ENCODE results near the gene ZNF575. TPM values are rescaled to one million over a fixed set of nuclear protein-coding genes. Genes with fewer than 3 reads are reported as not detected.

ZNF575 gene
- total RNA-seq, 1 experiment from 2014 or later = 0.13 TPM

DNA sequence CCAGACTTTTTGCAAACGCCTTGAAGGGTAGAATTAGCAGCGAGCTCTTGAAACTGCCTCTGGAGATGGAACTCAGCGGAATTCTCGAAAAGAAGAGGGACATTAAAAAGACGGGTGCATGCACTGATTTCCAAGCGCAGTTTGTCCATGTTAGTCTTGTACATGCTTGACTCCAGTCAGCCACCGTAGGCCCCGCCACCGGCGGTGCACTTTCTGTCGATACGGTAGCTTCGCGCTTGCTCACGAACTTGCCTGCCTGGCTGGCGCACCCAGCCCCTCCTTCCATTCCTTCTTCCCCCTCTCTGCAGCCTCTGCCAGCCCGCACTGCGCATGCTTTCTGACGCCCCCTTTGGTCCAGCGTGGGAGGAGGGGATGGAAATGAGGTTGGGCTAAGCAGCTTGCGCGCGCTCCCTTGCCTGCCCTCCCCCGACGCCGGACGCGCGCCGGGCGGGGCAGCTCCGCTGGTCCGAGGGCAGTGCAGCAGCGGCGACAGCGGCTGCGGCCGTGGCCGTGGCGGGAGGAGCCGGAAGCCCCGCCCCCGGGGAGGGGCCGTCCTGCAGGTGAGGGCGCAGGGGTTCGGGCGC, at the start of gene ZNF575 (continued):
- TF ChIP-seq, protein P1, sequence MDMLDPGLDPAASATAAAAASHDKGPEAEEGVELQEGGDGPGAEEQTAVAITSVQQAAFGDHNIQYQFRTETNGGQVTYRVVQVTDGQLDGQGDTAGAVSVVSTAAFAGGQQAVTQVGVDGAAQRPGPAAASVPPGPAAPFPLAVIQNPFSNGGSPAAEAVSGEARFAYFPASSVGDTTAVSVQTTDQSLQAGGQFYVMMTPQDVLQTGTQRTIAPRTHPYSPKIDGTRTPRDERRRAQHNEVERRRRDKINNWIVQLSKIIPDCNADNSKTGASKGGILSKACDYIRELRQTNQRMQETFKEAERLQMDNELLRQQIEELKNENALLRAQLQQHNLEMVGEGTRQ (CRISPR knock-in tag; IDR thresholded peaks at IDR 0.05) = no peak
- TF ChIP-seq GRHL2 (CRISPR knock-in tag; IDR thresholded peaks at IDR 0.05; ENCODE audit: insufficient replicate concordance, severe bottlenecking) = no peak
- no peak for TF ChIP-seq ZNF416 (CRISPR knock-in tag; IDR thresholded peaks at IDR 0.05)
- TF ChIP-seq MYBL2 (CRISPR knock-in tag; IDR thresholded peaks at IDR 0.05) = no peak
- no peak for TF ChIP-seq MXD4 (CRISPR knock-in tag; IDR thresholded peaks at IDR 0.05; ENCODE audit: borderline replicate concordance)
- TF ChIP-seq, protein P2, sequence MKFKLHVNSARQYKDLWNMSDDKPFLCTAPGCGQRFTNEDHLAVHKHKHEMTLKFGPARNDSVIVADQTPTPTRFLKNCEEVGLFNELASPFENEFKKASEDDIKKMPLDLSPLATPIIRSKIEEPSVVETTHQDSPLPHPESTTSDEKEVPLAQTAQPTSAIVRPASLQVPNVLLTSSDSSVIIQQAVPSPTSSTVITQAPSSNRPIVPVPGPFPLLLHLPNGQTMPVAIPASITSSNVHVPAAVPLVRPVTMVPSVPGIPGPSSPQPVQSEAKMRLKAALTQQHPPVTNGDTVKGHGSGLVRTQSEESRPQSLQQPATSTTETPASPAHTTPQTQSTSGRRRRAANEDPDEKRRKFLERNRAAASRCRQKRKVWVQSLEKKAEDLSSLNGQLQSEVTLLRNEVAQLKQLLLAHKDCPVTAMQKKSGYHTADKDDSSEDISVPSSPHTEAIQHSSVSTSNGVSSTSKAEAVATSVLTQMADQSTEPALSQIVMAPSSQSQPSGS (CRISPR knock-in tag; IDR thresholded peaks at IDR 0.05; ENCODE audit: borderline replicate concordance, low read depth) = no peak
- TF ChIP-seq CREM (CRISPR knock-in tag; IDR thresholded peaks at IDR 0.05) = no peak
- no peak for TF ChIP-seq IRF2 (CRISPR knock-in tag; IDR thresholded peaks at IDR 0.05; ENCODE audit: borderline replicate concordance, low read depth)
- TF ChIP-seq CREB1 (CRISPR knock-in tag; IDR thresholded peaks at IDR 0.05) = no peak
- TF ChIP-seq, protein P3, sequence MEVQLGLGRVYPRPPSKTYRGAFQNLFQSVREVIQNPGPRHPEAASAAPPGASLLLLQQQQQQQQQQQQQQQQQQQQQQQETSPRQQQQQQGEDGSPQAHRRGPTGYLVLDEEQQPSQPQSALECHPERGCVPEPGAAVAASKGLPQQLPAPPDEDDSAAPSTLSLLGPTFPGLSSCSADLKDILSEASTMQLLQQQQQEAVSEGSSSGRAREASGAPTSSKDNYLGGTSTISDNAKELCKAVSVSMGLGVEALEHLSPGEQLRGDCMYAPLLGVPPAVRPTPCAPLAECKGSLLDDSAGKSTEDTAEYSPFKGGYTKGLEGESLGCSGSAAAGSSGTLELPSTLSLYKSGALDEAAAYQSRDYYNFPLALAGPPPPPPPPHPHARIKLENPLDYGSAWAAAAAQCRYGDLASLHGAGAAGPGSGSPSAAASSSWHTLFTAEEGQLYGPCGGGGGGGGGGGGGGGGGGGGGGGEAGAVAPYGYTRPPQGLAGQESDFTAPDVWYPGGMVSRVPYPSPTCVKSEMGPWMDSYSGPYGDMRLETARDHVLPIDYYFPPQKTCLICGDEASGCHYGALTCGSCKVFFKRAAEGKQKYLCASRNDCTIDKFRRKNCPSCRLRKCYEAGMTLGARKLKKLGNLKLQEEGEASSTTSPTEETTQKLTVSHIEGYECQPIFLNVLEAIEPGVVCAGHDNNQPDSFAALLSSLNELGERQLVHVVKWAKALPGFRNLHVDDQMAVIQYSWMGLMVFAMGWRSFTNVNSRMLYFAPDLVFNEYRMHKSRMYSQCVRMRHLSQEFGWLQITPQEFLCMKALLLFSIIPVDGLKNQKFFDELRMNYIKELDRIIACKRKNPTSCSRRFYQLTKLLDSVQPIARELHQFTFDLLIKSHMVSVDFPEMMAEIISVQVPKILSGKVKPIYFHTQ (CRISPR knock-in tag; IDR thresholded peaks at IDR 0.05) = no peak
- TF ChIP-seq, protein P4, sequence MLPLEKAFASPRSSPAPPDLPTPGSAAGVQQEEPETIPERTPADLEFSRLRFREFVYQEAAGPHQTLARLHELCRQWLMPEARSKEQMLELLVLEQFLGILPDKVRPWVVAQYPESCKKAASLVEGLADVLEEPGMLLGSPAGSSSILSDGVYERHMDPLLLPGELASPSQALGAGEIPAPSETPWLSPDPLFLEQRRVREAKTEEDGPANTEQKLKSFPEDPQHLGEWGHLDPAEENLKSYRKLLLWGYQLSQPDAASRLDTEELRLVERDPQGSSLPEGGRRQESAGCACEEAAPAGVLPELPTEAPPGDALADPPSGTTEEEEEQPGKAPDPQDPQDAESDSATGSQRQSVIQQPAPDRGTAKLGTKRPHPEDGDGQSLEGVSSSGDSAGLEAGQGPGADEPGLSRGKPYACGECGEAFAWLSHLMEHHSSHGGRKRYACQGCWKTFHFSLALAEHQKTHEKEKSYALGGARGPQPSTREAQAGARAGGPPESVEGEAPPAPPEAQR (CRISPR knock-in tag; IDR thresholded peaks at IDR 0.05) = no peak
- TF ChIP-seq ELF4 (CRISPR knock-in tag; IDR thresholded peaks at IDR 0.05; ENCODE audit: low read depth) = no peak
- TF ChIP-seq, protein P5, sequence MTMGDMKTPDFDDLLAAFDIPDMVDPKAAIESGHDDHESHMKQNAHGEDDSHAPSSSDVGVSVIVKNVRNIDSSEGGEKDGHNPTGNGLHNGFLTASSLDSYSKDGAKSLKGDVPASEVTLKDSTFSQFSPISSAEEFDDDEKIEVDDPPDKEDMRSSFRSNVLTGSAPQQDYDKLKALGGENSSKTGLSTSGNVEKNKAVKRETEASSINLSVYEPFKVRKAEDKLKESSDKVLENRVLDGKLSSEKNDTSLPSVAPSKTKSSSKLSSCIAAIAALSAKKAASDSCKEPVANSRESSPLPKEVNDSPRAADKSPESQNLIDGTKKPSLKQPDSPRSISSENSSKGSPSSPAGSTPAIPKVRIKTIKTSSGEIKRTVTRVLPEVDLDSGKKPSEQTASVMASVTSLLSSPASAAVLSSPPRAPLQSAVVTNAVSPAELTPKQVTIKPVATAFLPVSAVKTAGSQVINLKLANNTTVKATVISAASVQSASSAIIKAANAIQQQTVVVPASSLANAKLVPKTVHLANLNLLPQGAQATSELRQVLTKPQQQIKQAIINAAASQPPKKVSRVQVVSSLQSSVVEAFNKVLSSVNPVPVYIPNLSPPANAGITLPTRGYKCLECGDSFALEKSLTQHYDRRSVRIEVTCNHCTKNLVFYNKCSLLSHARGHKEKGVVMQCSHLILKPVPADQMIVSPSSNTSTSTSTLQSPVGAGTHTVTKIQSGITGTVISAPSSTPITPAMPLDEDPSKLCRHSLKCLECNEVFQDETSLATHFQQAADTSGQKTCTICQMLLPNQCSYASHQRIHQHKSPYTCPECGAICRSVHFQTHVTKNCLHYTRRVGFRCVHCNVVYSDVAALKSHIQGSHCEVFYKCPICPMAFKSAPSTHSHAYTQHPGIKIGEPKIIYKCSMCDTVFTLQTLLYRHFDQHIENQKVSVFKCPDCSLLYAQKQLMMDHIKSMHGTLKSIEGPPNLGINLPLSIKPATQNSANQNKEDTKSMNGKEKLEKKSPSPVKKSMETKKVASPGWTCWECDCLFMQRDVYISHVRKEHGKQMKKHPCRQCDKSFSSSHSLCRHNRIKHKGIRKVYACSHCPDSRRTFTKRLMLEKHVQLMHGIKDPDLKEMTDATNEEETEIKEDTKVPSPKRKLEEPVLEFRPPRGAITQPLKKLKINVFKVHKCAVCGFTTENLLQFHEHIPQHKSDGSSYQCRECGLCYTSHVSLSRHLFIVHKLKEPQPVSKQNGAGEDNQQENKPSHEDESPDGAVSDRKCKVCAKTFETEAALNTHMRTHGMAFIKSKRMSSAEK (CRISPR knock-in tag; IDR thresholded peaks at IDR 0.05; ENCODE audit: borderline replicate concordance) = no peak
- TF ChIP-seq, protein P6, sequence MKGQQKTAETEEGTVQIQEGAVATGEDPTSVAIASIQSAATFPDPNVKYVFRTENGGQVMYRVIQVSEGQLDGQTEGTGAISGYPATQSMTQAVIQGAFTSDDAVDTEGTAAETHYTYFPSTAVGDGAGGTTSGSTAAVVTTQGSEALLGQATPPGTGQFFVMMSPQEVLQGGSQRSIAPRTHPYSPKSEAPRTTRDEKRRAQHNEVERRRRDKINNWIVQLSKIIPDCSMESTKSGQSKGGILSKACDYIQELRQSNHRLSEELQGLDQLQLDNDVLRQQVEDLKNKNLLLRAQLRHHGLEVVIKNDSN (CRISPR knock-in tag; IDR thresholded peaks at IDR 0.05) = no peak

Data from WTC11 (cell line).